Skeletal muscle tissue (tissue), 4 donors: ENCODE results near the gene LRRC32. TPM values are rescaled to one million over a fixed set of nuclear protein-coding genes. Genes with fewer than 3 reads are reported as not detected.
"Not testable (repeated sequence)": the region's sequence is repeated elsewhere in the genome, so short reads cannot be mapped to it uniquely, and the experiment has no call there.

Source experiments
- H3K27ac ChIP-seq: one replicate; pipeline ENCODE4 v1.7.0; 2013; ENCODE audit warnings: mild to moderate bottlenecking, low read depth, low read length, inconsistent platforms
- H3K27me3 ChIP-seq, 3 donors: one replicate each; pipeline ENCODE4 v1.7.0; 2013; ENCODE audit warnings: low read length in 3 of 3; ENCODE audit not compliant: control insufficient read depth in 3 of 3, insufficient read depth in 3 of 3
- H3K36me3 ChIP-seq, 3 donors: one replicate each; pipeline ENCODE4 v1.7.0; 2013; ENCODE audit warnings: low read length in 3 of 3; ENCODE audit not compliant: control insufficient read depth in 3 of 3, insufficient read depth in 3 of 3
- H3K4me1 ChIP-seq, 3 donors: one replicate each; pipeline ENCODE4 v1.7.0; 2013; ENCODE audit warnings: low read length in 3 of 3, mild to moderate bottlenecking in 3 of 3; ENCODE audit not compliant: control insufficient read depth in 3 of 3, insufficient read depth in 3 of 3
- H3K4me3 ChIP-seq, 3 donors: one replicate each; pipeline ENCODE4 v1.7.0; 2013; ENCODE audit warnings: low read length in 3 of 3
- H3K9ac ChIP-seq, 3 donors: one replicate each; pipeline ENCODE4 v1.7.0; 2013; ENCODE audit warnings: low read length in 3 of 3, mild to moderate bottlenecking in 3 of 3, moderate library complexity in 2 of 3, low read depth in 1 of 3
- H3K9me3 ChIP-seq, 3 donors: one replicate each; pipeline ENCODE4 v1.7.0; 2013; ENCODE audit warnings: low read length in 3 of 3; ENCODE audit not compliant: control insufficient read depth in 3 of 3
- total RNA-seq: library from RNA; depleted of rRNA; stranded (reverse); fragments of >200 nt; gene quantifications from one replicate; pipeline ENCODE4 v1.2.3, GENCODE V29; 2014
- donor health status: Osteomylitis.

Gene LRRC32
- total RNA-seq, 1 donor from 2014 or later: 6.3 TPM

DNA sequence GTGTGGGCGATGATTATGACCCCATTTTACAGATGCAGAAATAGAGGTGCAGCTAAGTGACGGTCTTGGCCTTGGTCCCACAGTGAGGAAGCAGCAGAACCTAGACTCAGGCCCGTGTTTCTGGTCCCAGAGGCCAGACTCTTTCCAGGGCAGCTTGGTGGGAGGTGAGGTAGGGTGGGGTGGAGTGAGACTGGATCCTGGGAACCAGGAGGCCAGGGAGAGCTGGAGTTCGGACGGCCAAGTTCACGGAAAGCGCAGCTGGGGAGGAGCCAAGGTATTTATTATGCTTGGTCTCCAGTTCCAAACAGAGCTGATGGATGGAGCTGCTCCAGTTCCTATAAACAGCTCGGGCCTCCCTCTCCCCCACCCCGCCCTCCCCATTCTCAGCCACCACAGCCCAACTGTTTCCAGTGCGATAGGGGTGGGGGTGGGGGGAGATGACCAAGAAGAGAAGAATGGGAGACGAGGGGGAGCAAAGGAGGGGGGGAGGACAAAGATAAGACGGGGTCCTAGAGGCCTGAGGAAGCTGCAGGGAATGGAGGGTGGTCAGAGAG, 16.2 kb downstream of the LRRC32 start:
- H3K36me3 ChIP-seq: peaks cover 0 to 6% (median 6%) of the 10 kb centered on the region in 3 donors
- H3K27ac ChIP-seq: peak overlapping the region; percentile 82
- H3K9ac ChIP-seq: no peak overlapping the region
- no peaks in the 10 kb centered on the region for H3K9me3 ChIP-seq
- peak overlapping the region in 1 of 3 donors; percentile 30 for H3K4me3 ChIP-seq
- H3K4me1 ChIP-seq: peaks cover 38 to 52% (median 51%) of the 10 kb centered on the region in 3 donors
- H3K27me3 ChIP-seq: no peaks in the 10 kb centered on the region

DNA sequence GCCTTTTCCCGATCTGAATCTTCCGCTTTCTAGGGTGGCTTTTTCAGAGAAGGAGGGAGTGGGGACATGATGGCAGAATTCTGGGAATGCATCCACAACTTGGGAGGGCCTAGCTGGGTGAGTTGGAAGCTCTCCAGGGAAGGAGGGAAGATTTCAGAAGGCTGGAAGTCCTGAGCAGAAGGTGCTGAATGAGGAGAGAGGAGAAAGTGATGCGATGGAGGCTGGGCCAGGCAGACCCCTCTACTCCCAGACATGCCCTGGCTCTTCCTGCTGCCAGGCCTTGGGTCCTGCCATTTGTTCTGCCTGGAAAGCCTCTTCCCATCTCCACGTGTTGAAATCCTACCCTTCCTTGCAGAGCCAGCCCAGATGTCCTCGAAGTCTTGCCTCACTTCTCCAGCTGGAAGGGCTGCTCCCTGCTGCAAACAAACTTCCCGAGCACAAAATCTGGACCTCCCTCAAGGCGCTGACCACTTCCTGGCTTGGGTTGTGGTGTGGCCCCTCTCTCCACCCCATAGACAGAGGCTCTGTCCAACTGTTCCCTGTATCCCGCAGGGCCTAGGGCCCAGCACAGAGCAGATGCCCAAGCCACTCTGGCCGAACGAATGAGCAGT, 16.8 kb downstream of the LRRC32 start:
- H3K4me3 ChIP-seq: peak overlapping the region in 1 of 3 donors; percentile 30
- peaks cover 38 to 50% (median 48%) of the 10 kb centered on the region in 3 donors for H3K4me1 ChIP-seq
- H3K9ac ChIP-seq: peak overlapping the region in 1 of 3 donors; percentile 16
- H3K36me3 ChIP-seq: peaks cover 0 to 4% (median 3%) of the 10 kb centered on the region in 3 donors
- peak overlapping the region; percentile 82 for H3K27ac ChIP-seq
- no peaks in the 10 kb centered on the region for H3K9me3 ChIP-seq
- H3K27me3 ChIP-seq: no peaks in the 10 kb centered on the region

- peak overlapping the region; percentile 82 for H3K27ac ChIP-seq
- H3K4me1 ChIP-seq: peaks cover 38 to 45% (median 43%) of the 10 kb centered on the region in 3 donors
- H3K27me3 ChIP-seq: no peaks in the 10 kb centered on the region
- peaks cover 0 to 3% (median under 1%) of the 10 kb centered on the region in 3 donors for H3K36me3 ChIP-seq
- H3K9ac ChIP-seq: no peak overlapping the region
- no peaks in the 10 kb centered on the region for H3K9me3 ChIP-seq
- H3K4me3 ChIP-seq: no peak overlapping the region
Measured at GRCh38 chr11:76653012-76653673, 17.4 kb downstream of the LRRC32 start.

- Histone ChIP-seq H3K4me3 (no peak overlapping the region), H3K36me3 (no peaks in the 10 kb centered on the region), H3K9ac (peak overlapping the region in 1 of 3 donors; percentile 50), H3K9me3 (peaks cover 0 to 2% (median 0%) of the 10 kb centered on the region in 3 donors), H3K27ac (peak overlapping the region; percentile 30), H3K27me3 (no peaks in the 10 kb centered on the region), H3K4me1 (peaks cover 11 to 22% (median 18%) of the 10 kb centered on the region in 3 donors)
Measured at GRCh38 chr11:76649851-76650372, 20.6 kb downstream of the LRRC32 start.

GRCh38 chr11:76649011-76649410, 21.5 kb downstream of the LRRC32 start:
- Histone ChIP-seq H3K9me3 (peaks cover 0 to 2% (median 0%) of the 10 kb centered on the region in 3 donors), H3K27ac (no peak overlapping the region), H3K27me3 (no peaks in the 10 kb centered on the region), H3K9ac (no peak overlapping the region), H3K4me1 (peaks cover 4 to 16% (median 11%) of the 10 kb centered on the region in 3 donors), H3K4me3 (no peak overlapping the region), H3K36me3 (no peaks in the 10 kb centered on the region)

GRCh38 chr11:76648061-76648460, 22.5 kb downstream of the LRRC32 start:
- H3K4me1 ChIP-seq: peaks cover 0 to 8% (median 3%) of the 10 kb centered on the region in 3 donors
- no peak overlapping the region for H3K9ac ChIP-seq
- no peaks in the 10 kb centered on the region for H3K27me3 ChIP-seq
- H3K9me3 ChIP-seq: peaks cover 0 to 2% (median 0%) of the 10 kb centered on the region in 3 donors
- no peak overlapping the region for H3K27ac ChIP-seq
- no peak overlapping the region for H3K4me3 ChIP-seq
- H3K36me3 ChIP-seq: no peaks in the 10 kb centered on the region

- H3K9ac ChIP-seq: no peak overlapping the region
- H3K27ac ChIP-seq: no peak overlapping the region
- no peaks in the 10 kb centered on the region for H3K27me3 ChIP-seq
- H3K4me1 ChIP-seq: peaks cover 0 to 6% (median 3%) of the 10 kb centered on the region in 3 donors
- peaks cover 0 to 2% (median 0%) of the 10 kb centered on the region in 3 donors for H3K9me3 ChIP-seq
- H3K4me3 ChIP-seq: no peak overlapping the region
- H3K36me3 ChIP-seq: no peaks in the 10 kb centered on the region
Measured at GRCh38 chr11:76646882-76647534, 23.5 kb downstream of the LRRC32 start.

DNA sequence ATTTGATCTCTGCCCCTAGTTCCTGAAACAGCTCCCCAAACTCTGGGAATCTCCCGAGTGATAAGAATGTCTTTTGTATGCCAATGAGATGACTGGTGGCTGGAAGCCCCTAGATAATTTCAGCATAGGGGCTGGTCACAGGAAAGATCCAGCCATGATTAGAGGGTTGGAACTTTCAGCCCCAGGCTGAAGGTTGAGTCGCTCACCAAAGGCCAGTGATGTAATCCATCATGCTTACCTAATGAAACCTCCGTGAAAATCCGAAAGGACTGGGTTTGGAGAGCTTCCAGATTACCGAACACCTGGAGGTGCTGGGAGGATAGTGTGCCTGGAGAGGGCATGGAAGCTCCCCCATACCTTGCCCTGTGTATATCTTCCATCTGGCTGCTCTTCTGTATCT, 26.0 kb downstream of the LRRC32 start:
- Histone ChIP-seq H3K9me3 (peaks cover 0 to 2% (median 0%) of the 10 kb centered on the region in 3 donors), H3K27ac (no peak overlapping the region), H3K27me3 (peaks cover 0 to 3% (median 0%) of the 10 kb centered on the region in 3 donors), H3K9ac (no peak overlapping the region), H3K4me3 (no peak overlapping the region), H3K4me1 (peaks cover 0 to under 1% (median under 1%) of the 10 kb centered on the region in 3 donors), H3K36me3 (no peaks in the 10 kb centered on the region)

DNA sequence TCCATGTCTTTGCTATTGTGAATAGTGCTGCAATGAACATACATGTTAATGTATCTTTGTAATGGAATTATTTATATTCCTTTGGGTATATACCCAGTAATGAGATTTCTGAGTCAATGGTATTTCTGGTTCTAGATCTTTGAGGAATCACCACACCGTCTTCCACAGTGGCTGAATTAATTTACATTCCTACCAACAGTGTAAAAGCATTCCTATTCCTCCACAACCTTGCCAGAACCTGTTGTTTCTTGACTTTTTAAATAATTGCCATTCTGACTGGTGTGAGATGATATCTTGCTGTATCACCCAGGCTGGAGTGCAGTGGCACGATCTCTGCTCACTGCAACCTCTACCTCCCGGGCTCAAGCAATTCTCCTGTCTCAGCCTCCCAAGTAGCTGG, 26.8 kb downstream of the LRRC32 start:
- not testable (repeated sequence) for H3K4me1 ChIP-seq, H3K27ac ChIP-seq, H3K4me3 ChIP-seq, H3K27me3 ChIP-seq, H3K36me3 ChIP-seq, H3K9me3 ChIP-seq, H3K9ac ChIP-seq
